ENCODE results near the gene UQCRHL. TPM values are rescaled to one million over a fixed set of nuclear protein-coding genes. Genes with fewer than 3 reads are reported as not detected.

UQCRHL gene
- total RNA-seq, 1 experiment from 2014 or later: 2.6 TPM

DNA sequence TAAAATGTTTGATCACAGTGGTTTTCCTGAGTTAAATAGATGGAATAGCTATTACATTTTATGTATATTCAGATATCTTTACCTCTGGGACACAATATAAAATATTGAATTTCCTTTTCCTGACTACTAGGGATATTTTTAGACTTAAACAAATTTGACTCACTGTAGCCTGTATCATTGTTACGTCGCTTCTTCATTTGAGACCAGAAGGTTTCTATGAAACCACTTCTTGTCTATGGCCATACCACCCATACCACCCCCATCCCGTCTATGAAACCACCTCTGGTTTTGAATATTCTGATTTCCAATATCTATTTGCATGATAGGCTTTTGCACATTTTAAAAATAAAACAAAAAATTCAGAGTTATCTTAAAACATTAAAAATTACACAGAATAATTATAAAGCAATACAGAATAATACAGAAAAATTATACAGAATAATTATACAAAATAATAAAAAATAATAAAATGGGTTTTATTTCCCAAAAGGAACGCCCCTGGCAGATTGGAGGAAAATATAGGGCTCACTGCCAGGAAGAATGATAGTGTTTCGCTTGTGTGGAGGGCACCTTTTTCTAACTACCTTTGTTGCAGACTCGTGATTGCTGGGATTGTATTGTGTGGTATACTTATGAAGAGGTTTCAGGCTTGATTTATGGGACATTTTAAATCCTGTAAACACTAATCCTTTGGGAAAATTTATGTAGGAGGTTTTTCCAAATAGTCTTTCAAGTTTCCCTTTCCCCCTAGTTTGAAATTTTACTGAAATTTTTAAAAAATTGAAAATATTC is 44.8 kb upstream of the UQCRHL start:
- Histone ChIP-seq H3K4me1 (ENCODE audit: control insufficient read depth, insufficient read depth, low read length) (peaks cover 30% of the 10 kb centered on the region), H3K36me3 (ENCODE audit: control insufficient read depth, insufficient read depth, low read length) (peaks cover 4% of the 10 kb centered on the region; the same call in 1 of the 2 replicates), H3K27me3 (ENCODE audit: control insufficient read depth, insufficient read depth, low read length) (no peaks in the 10 kb centered on the region), H3K4me3 (ENCODE audit: low read depth in 2 of 2, low read length in 2 of 2) (no peak overlapping the region), H3K27ac (ENCODE audit: low read length) (0 out of 2 replicates have a peak overlapping the region, but pooled peaks have one; percentile 53), H3K9me3 (ENCODE audit: control insufficient read depth, insufficient read depth, low read depth, low read length) (no peaks in the 10 kb centered on the region)
- ChIA-PET CTCF (no interaction called here), POLR2A (no interaction called here)
- TF ChIP-seq, protein P1, sequence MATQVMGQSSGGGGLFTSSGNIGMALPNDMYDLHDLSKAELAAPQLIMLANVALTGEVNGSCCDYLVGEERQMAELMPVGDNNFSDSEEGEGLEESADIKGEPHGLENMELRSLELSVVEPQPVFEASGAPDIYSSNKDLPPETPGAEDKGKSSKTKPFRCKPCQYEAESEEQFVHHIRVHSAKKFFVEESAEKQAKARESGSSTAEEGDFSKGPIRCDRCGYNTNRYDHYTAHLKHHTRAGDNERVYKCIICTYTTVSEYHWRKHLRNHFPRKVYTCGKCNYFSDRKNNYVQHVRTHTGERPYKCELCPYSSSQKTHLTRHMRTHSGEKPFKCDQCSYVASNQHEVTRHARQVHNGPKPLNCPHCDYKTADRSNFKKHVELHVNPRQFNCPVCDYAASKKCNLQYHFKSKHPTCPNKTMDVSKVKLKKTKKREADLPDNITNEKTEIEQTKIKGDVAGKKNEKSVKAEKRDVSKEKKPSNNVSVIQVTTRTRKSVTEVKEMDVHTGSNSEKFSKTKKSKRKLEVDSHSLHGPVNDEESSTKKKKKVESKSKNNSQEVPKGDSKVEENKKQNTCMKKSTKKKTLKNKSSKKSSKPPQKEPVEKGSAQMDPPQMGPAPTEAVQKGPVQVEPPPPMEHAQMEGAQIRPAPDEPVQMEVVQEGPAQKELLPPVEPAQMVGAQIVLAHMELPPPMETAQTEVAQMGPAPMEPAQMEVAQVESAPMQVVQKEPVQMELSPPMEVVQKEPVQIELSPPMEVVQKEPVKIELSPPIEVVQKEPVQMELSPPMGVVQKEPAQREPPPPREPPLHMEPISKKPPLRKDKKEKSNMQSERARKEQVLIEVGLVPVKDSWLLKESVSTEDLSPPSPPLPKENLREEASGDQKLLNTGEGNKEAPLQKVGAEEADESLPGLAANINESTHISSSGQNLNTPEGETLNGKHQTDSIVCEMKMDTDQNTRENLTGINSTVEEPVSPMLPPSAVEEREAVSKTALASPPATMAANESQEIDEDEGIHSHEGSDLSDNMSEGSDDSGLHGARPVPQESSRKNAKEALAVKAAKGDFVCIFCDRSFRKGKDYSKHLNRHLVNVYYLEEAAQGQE (IDR thresholded peaks at IDR 0.05; ENCODE audit: insufficient read depth in 1 of 2, low read depth in 2 of 2, low read length in 1 of 2): no peak
- TF ChIP-seq CTCF (IDR thresholded peaks at IDR 0.05) (no peak), SIN3A (IDR thresholded peaks at IDR 0.05; ENCODE audit: borderline replicate concordance, insufficient read depth, low read depth, low read length) (no peak), TCF7L2 (IDR thresholded peaks at IDR 0.05; ENCODE audit: low read depth, low read length) (no peak), POLR2AphosphoS5 (IDR thresholded peaks at IDR 0.05; ENCODE audit: low read depth, low read length) (no peak)
- intact Hi-C loops (cut with micrococcal nuclease; ENCODE audit: unreplicated experiment): no loop called here
- ATAC-seq (no peak), DNase-seq (ENCODE audit: low read depth, low spot score) (no peak)
- in situ Hi-C loops (cut with HindIII; ENCODE audit: low pct_unique_long_range_greater_than_20kb, low sequenced_read_pairs): no loop called here
- BruUV-seq (replicated peaks): no TSS peak

DNA sequence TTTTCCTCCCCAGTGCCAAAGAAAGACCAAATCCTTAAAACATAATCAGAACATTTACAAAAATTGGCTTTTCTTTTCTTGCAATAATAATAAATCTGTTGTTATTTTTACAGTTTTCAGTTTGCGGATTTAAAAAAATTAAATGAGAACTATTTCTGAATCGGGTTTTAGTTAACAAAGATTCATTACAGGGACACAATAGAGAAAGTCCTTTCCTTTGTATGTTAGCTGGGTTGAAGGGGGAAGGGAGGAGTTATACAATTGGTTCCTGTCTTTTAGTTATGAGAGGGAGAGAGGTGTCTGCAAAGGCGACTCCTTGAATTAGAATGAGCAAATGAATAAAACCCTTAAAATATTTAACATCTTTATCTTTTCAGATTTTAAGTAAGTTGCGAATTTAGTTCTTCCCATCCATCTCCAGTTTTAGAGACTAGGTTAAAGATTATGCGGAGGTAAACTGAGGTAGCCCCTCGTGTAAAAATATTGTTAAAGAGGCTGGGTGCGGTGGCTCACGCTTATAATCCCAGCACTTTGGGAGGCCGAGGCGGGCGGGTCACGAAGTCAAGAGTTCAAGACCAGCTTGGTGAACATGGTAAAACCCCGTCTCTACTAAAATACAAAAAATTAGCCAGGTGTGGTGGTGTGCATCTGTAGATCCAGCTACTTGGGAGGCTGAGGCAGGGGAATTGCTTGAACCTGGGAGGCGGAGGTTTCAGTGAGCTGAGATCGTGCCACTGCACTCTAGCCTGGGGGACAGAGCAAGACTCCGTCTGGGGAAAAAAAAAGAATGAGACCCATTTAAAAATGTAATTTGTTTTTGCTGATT is 44.0 kb upstream of the UQCRHL start:
- Histone ChIP-seq H3K4me3 (ENCODE audit: low read depth in 2 of 2, low read length in 2 of 2) (peak overlapping the region; percentile 5 to 98; a peak in 1 of 4 replicates), H3K36me3 (ENCODE audit: control insufficient read depth, insufficient read depth, low read length) (peaks cover 4% of the 10 kb centered on the region; the same call in 1 of the 2 replicates), H3K9me3 (ENCODE audit: control insufficient read depth, insufficient read depth, low read depth, low read length) (no peaks in the 10 kb centered on the region), H3K27ac (ENCODE audit: low read length) (peak overlapping the region; percentile 99), H3K27me3 (ENCODE audit: control insufficient read depth, insufficient read depth, low read length) (no peaks in the 10 kb centered on the region), H3K4me1 (ENCODE audit: control insufficient read depth, insufficient read depth, low read length) (peaks cover 30% of the 10 kb centered on the region)
- CTCF ChIA-PET: no interaction called here
- DNase-seq (ENCODE audit: low read depth, low spot score) (no peak), ATAC-seq (no peak)
- intact Hi-C loops (cut with micrococcal nuclease; ENCODE audit: unreplicated experiment): no loop called here
- TF ChIP-seq, protein P1 (IDR thresholded peaks at IDR 0.05; ENCODE audit: insufficient read depth in 1 of 2, low read depth in 2 of 2, low read length in 1 of 2): no peak
- no peak for TF ChIP-seq SIN3A (IDR thresholded peaks at IDR 0.05; ENCODE audit: borderline replicate concordance, insufficient read depth, low read depth, low read length)
- no peak for TF ChIP-seq CTCF (IDR thresholded peaks at IDR 0.05)
- in situ Hi-C loops (cut with HindIII; ENCODE audit: low pct_unique_long_range_greater_than_20kb, low sequenced_read_pairs): no loop called here
- no TSS peak for BruUV-seq (replicated peaks)
- POLR2A ChIA-PET: interaction anchor here (0.7 kb wide), 1 partner anchor 18 kb away, joined by 9 read pairs; no protein-coding TSS in a partner anchor

All from Panc1 (cell line).